Nephron progenitor cell (in vitro differentiated cells): ENCODE data around the gene AP2S1.

Experiments
- DNase-seq: peaks from one replicate; pipeline ENCODE4 v3.0.0; 2021
- H3K27ac Mint-ChIP-seq: 2 replicates; pipeline ENCODE4 v1.8.0; 2021; ENCODE audit warnings: mild to moderate bottlenecking, moderate library complexity, mixed read lengths
- H3K27me3 Mint-ChIP-seq: 2 replicates; pipeline ENCODE4 v1.8.0; 2021; ENCODE audit warnings: mild to moderate bottlenecking, low read depth, mixed read lengths; ENCODE audit not compliant: poor library complexity
- H3K36me3 Mint-ChIP-seq: 2 replicates; pipeline ENCODE4 v1.8.0; 2021; ENCODE audit warnings: low read depth, mixed read lengths
- H3K4me1 Mint-ChIP-seq: 2 replicates; pipeline ENCODE4 v1.8.0; 2021; ENCODE audit warnings: mixed read lengths
- H3K4me3 Mint-ChIP-seq: 2 replicates; pipeline ENCODE4 v1.8.0; 2021; ENCODE audit warnings: mild to moderate bottlenecking, moderate library complexity, mixed read lengths
- H3K9me3 Mint-ChIP-seq: 2 replicates; pipeline ENCODE4 v1.8.0; 2021; ENCODE audit warnings: mild to moderate bottlenecking, moderate library complexity, mixed read lengths
- CTCF ChIP-seq: fragments of 200-600 bp; sonication (generic); IDR thresholded peaks from 2 replicates; pipeline ENCODE4 v1.5.0; 2021; ENCODE audit warnings: antibody characterized with exemption

AP2S1 gene

DNA sequence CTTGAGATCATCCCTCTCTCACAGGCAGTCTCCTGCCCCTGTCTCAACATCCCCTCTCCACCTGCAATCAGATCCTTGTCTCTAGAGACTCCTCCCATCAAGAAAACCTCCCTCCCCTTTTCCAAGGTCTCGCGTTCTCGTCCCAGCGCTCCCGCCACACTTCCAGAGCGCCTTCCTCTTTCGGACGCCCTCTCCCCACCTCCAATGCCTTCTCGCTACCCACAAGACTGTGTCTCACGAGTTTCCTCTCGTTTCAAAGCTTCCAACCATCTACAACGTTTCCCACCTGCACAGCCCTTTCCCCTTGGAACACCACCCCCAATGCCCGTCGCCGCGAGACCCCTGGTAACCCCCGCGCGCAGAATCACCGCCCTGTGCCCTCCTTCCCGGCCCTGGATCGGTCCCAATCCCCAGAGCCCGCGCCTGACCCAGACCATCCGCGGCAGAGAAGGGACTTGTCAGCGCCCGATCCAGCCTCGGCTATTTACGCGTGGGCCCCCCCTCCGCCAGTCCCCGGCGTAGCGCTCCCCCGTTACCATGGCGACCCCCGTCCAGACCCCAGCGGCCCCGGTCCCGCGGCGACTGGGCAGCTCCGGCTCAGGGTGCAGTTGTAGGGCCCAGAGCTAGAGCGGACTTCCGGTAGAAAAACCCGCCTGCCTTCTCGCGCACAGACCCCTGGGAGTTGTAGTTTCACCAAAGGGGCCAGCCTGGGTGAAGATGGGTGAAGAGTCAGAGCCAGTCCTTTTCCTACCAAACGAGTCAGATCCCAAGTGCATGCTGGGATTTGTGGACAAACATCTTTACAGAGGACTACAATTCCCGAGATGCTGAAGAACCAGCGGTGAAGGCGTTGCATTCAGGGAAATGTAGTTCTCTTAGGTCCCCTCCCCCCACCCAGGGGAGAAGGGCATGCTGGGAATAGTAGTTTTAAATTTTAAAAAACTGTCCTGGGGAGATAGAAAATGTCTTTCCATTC, at the start of gene AP2S1:
Gene AP2S1, minus strand, starts transcription at position 619 of the 976 bp plus-strand sequence. Its CDS starts 80 bp downstream, at position 539.
- peaks cover 31% of the 10 kb centered on the region for H3K4me1 Mint-ChIP-seq
- peak; percentile 94 for DNase-seq
- no peak for TF ChIP-seq CTCF
- H3K27me3 Mint-ChIP-seq, result no peaks in the 10 kb centered on the region
- H3K27ac Mint-ChIP-seq, result peak within 1 kb of the TSS; percentile 95
- peaks cover 3% of the 10 kb centered on the region for H3K9me3 Mint-ChIP-seq
- H3K36me3 Mint-ChIP-seq, result peaks cover 12% of the 10 kb centered on the region
- peak within 1 kb of the TSS; percentile 93 for H3K4me3 Mint-ChIP-seq

- H3K27me3 Mint-ChIP-seq, result no peaks in the 10 kb centered on the region
- H3K27ac Mint-ChIP-seq, result no peak overlapping the region
- H3K4me1 Mint-ChIP-seq, result peaks cover 55% of the 10 kb centered on the region
- H3K4me3 Mint-ChIP-seq, result no peak overlapping the region
- no peak for TF ChIP-seq CTCF
- peaks cover 9% of the 10 kb centered on the region for H3K36me3 Mint-ChIP-seq
- DNase-seq, result no peak
- no peaks in the 10 kb centered on the region for H3K9me3 Mint-ChIP-seq
Measured at GRCh38 chr19:46900341-46900740, 49.7 kb upstream of the AP2S1 start.

DNA sequence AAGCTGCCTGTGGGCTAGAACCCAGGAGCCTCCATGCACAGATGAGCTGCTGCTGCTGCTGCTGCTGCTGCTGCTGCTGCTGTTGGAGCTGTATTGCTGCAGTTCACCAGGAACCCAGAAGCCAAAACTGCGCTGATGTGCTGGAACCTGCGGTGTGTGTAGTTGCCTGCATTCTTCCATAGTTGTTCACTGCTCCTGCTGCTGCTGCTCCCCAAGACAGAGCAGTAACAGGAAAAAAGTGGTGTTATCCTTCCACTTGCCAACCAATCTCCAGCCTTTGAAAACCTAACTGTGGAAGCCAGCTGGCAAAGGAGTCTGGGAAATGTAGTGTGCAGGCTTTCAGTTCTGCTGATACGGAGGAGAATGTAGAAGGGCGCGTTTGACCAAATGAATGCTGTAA, 48.1 kb upstream of the AP2S1 start:
- no peak for TF ChIP-seq CTCF
- DNase-seq, result no peak
- Mint-ChIP-seq H3K36me3 (peaks cover 21% of the 10 kb centered on the region), H3K27me3 (no peaks in the 10 kb centered on the region), H3K27ac (no peak overlapping the region), H3K9me3 (no peaks in the 10 kb centered on the region), H3K4me3 (no peak overlapping the region), H3K4me1 (peaks cover 45% of the 10 kb centered on the region)

GRCh38 chr19:46896076-46896794, 45.6 kb upstream of the AP2S1 start:
- H3K27ac Mint-ChIP-seq, result peak overlapping the region; percentile 36
- DNase-seq, result no peak
- no peaks in the 10 kb centered on the region for H3K9me3 Mint-ChIP-seq
- TF ChIP-seq CTCF, result no peak
- peaks cover 37% of the 10 kb centered on the region for H3K4me1 Mint-ChIP-seq
- H3K27me3 Mint-ChIP-seq, result no peaks in the 10 kb centered on the region
- peaks cover 26% of the 10 kb centered on the region for H3K36me3 Mint-ChIP-seq
- no peak overlapping the region for H3K4me3 Mint-ChIP-seq

- Mint-ChIP-seq H3K36me3 (peaks cover 39% of the 10 kb centered on the region), H3K27ac (peak overlapping the region; percentile 84), H3K4me1 (peaks cover 34% of the 10 kb centered on the region), H3K4me3 (no peak overlapping the region), H3K27me3 (no peaks in the 10 kb centered on the region), H3K9me3 (peaks cover 3% of the 10 kb centered on the region)
- TF ChIP-seq CTCF, result no peak
- DNase-seq, result no peak
Measured at GRCh38 chr19:46892252-46893179, 41.9 kb upstream of the AP2S1 start.
